ENCODE results near the gene SMARCD1. TPM values are rescaled to one million over a fixed set of nuclear protein-coding genes. Genes with fewer than 3 reads are reported as not detected.

The SMARCD1 gene
- total RNA-seq, 1 donor from 2014 or later: 121 TPM

DNA sequence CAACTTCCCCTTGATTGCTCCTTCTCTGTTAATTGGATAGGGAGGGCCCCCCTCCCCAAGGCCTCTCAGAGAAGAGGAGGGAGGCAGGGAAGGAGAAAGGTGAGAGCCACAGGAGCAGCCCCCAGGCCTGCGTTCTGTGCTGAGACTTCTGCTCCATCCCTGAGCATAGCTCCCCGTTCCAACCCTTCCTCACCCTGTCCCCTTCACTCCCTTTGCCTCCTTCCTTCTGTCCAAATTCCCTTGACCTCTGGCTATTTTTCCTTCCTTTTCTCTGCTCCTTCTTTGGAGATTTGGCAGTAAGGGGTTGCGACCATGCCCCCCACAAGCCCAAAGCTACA, 28.5 kb upstream of the SMARCD1 start:
- no peaks in the 10 kb centered on the region for H3K9me3 ChIP-seq (ENCODE audit: low read depth)
- H3K79me2 ChIP-seq (ENCODE audit: low read depth): no peaks in the 10 kb centered on the region
- TF ChIP-seq EZH2 (IDR thresholded peaks at IDR 0.05): no peak
- TF ChIP-seq, protein P1, sequence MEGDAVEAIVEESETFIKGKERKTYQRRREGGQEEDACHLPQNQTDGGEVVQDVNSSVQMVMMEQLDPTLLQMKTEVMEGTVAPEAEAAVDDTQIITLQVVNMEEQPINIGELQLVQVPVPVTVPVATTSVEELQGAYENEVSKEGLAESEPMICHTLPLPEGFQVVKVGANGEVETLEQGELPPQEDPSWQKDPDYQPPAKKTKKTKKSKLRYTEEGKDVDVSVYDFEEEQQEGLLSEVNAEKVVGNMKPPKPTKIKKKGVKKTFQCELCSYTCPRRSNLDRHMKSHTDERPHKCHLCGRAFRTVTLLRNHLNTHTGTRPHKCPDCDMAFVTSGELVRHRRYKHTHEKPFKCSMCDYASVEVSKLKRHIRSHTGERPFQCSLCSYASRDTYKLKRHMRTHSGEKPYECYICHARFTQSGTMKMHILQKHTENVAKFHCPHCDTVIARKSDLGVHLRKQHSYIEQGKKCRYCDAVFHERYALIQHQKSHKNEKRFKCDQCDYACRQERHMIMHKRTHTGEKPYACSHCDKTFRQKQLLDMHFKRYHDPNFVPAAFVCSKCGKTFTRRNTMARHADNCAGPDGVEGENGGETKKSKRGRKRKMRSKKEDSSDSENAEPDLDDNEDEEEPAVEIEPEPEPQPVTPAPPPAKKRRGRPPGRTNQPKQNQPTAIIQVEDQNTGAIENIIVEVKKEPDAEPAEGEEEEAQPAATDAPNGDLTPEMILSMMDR (IDR thresholded peaks at IDR 0.05): no peak
- no peak for TF ChIP-seq EZH2phosphoT487 (IDR thresholded peaks at IDR 0.05)
- peak overlapping the region; percentile 92 for H3K4me3 ChIP-seq
- H3K4me1 ChIP-seq: peaks cover 9% of the 10 kb centered on the region
- no peak for DNase-seq (ENCODE audit: low spot score)
- H3K4me2 ChIP-seq: peak overlapping the region; percentile 99
- no peaks in the 10 kb centered on the region for H4K20me1 ChIP-seq (ENCODE audit: low read depth)
- H3K4me3 Mint-ChIP-seq: peak overlapping the region; percentile 96
- H3K27ac ChIP-seq: no peak overlapping the region
- peaks cover 35% of the 10 kb centered on the region for H3K27me3 Mint-ChIP-seq (ENCODE audit: insufficient read depth, low read depth)
- H3K27ac Mint-ChIP-seq: peak overlapping the region; percentile 16
- H3F3A ChIP-seq (ENCODE audit: low read depth): peaks cover 14% of the 10 kb centered on the region
- H3K9ac ChIP-seq: no peak overlapping the region
- H3K4me1 Mint-ChIP-seq: peaks cover 25% of the 10 kb centered on the region
- H3K36me3 Mint-ChIP-seq: peaks cover 10% of the 10 kb centered on the region
- H3K36me3 ChIP-seq: no peaks in the 10 kb centered on the region
- H3K27me3 ChIP-seq: peaks cover 97% of the 10 kb centered on the region
- no peaks in the 10 kb centered on the region for H3K9me3 Mint-ChIP-seq
- peak overlapping the region; percentile 97 for H2AFZ ChIP-seq (replicated peaks)

DNA sequence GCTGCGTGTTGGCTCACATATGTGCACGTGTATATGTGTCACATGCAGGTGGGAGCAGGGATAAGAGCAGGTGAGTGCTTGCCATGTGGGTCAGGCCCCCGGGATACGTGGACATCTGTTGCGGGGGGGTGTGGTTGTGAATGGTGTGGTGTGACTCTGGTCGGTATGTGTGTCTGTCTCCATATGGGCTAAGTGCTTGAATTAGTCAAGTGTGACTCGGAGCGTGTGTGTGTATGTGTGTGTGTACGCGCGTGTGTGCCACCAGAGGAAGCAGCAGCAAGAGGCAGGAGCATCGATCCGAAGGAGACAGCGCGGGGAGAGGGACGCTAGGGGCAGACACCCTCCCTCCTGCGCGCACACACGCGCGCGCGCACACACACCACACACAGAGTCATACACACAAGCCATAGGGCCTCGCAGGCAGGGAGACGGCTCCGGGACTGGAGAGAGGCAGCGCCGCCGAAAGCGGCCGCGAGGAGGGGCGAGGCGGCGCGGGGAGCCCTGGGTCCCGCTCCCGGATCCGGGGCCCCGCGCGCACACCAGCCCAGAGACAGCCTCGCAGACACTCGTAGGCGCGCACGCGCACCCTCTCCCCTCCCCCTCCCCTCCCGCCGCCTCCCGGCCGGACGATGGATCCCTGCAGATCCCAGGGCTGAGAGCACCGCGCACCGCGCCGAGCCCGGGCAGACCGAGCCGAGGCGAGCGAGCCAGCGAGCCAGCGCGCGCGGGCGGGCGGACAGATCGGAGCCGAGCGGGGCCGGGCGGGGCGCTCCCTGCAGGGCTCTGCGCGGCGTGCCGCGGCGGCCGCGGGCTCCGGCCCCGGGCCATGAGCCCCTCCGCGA, 27.9 kb upstream of the SMARCD1 start, which contains the start of gene ASIC1:
ASIC1 (plus strand) TSS at position 597 of the 842 bp plus-strand sequence. CDS start 1,171 bp downstream, outside the sequence.
- H3K27me3 ChIP-seq: peaks cover 91% of the 10 kb centered on the region

DNA sequence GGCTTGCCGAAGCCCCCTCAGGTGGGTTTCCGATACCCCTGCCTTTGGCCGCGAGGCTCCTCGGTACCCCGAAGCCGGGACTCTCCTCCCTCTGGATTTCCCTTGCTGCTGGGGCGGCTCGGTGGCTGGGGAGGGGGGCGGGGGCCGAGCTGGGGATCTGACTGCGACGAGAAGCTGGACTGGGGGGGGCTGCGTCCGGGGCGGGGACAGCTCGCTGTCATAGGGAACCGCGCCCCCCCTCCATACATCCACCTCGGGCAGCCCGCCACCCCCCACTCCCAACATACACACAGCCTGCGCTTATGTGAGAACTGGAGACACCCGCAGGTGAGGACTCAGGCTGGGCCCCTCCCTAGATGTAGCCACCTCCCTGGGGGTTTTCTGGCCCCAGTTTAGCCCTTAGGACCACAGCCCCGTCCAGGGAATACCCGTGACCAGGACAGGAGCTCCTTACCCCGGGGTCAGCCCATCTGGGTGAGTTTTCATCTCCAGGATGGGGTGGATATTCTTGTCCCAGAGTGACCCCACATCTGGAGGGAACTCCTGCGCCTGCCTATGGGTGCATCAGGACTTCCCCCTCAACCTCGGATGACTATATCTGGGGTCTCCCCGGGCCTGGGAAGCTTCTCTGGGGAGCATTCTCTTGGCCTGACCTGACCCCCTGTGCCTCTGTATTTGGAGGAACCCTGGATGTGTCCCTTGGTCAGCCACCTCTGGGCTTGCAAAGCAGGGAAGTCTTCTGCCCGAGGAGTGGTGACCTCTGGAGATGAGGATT, 27.1 kb upstream of the SMARCD1 start:
- Histone ChIP-seq H3K36me3 (no peaks in the 10 kb centered on the region), H3K4me1 (peaks cover 8% of the 10 kb centered on the region), H3K4me2 (peak overlapping the region; percentile 99), H3K9ac (no peak overlapping the region), H3K27me3 (peaks cover 83% of the 10 kb centered on the region), H3K79me2 (ENCODE audit: low read depth) (no peaks in the 10 kb centered on the region), H2AFZ (replicated peaks) (peak overlapping the region; percentile 97), H3F3A (ENCODE audit: low read depth) (peaks cover 14% of the 10 kb centered on the region), H3K27ac (no peak overlapping the region), H3K4me3 (peak overlapping the region; percentile 92), H3K9me3 (ENCODE audit: low read depth) (no peaks in the 10 kb centered on the region), H4K20me1 (ENCODE audit: low read depth) (no peaks in the 10 kb centered on the region)
- Mint-ChIP-seq H3K27ac (no peak overlapping the region), H3K4me3 (peak overlapping the region; percentile 81), H3K27me3 (ENCODE audit: insufficient read depth, low read depth) (peaks cover 28% of the 10 kb centered on the region), H3K4me1 (peaks cover 23% of the 10 kb centered on the region), H3K9me3 (no peaks in the 10 kb centered on the region), H3K36me3 (peaks cover 11% of the 10 kb centered on the region)
- no peak for TF ChIP-seq EZH2 (IDR thresholded peaks at IDR 0.05)
- TF ChIP-seq EZH2phosphoT487 (IDR thresholded peaks at IDR 0.05): no peak
- TF ChIP-seq, protein P1 (IDR thresholded peaks at IDR 0.05): no peak
- no peak for DNase-seq (ENCODE audit: low spot score)

More for the DNA sequence above, 27.9 kb upstream of the SMARCD1 start, which contains the start of gene ASIC1:
- Mint-ChIP-seq H3K9me3 (no peaks in the 10 kb centered on the region), H3K4me3 (peak within 1 kb of the TSS; percentile 96), H3K27ac (peak within 1 kb of the TSS; percentile 16), H3K27me3 (ENCODE audit: insufficient read depth, low read depth) (peaks cover 31% of the 10 kb centered on the region), H3K4me1 (peaks cover 23% of the 10 kb centered on the region), H3K36me3 (peaks cover 11% of the 10 kb centered on the region)
- no peak within 1 kb of the TSS for H3K27ac ChIP-seq
- H3K79me2 ChIP-seq (ENCODE audit: low read depth): no peaks in the 10 kb centered on the region
- no peaks in the 10 kb centered on the region for H4K20me1 ChIP-seq (ENCODE audit: low read depth)
- H3K4me1 ChIP-seq: peaks cover 8% of the 10 kb centered on the region
- peak within 1 kb of the TSS; percentile 99 for H3K4me2 ChIP-seq
- TF ChIP-seq EZH2 (IDR thresholded peaks at IDR 0.05) (peak; percentile 57), EZH2phosphoT487 (IDR thresholded peaks at IDR 0.05) (no peak)
- TF ChIP-seq, protein P1 (IDR thresholded peaks at IDR 0.05): peak; percentile 9
- peaks cover 14% of the 10 kb centered on the region for H3F3A ChIP-seq (ENCODE audit: low read depth)
- DNase-seq (ENCODE audit: low spot score): peak; percentile 88
- peak within 1 kb of the TSS; percentile 92 for H3K4me3 ChIP-seq
- no peaks in the 10 kb centered on the region for H3K9me3 ChIP-seq (ENCODE audit: low read depth)
- no peak within 1 kb of the TSS for H3K9ac ChIP-seq
- peak within 1 kb of the TSS; percentile 97 for H2AFZ ChIP-seq (replicated peaks)
- H3K36me3 ChIP-seq: no peaks in the 10 kb centered on the region
